CD14-positive monocyte (primary cell): ENCODE results near the gene LTA4H. TPM values are rescaled to one million over a fixed set of nuclear protein-coding genes. Genes with fewer than 3 reads are reported as not detected.

Source experiments
- DNase-seq, 3 donors: peaks; one replicate each; pipeline ENCODE4 v3.0.0-alpha.2; 2011 to 2022
- H2AFZ ChIP-seq: 2 replicates; pipeline ENCODE4 v1.6.0; 2012; ENCODE audit warnings: mild to moderate bottlenecking, low read depth, low read length, inconsistent platforms; ENCODE audit not compliant: insufficient read depth, poor library complexity, severe bottlenecking
- H3K27ac ChIP-seq, 2 donors: 1 replicate in 1 of 2; 2 replicates in 1 of 2; pipeline ENCODE4 v1.5.1; 2012 to 2013; ENCODE audit warnings: low read length in 2 of 2, control low read depth in 1 of 2, inconsistent platforms in 1 of 2, low read depth in 1 of 2, mild to moderate bottlenecking in 1 of 2
- H3K27me3 ChIP-seq, 2 donors: one replicate each; pipeline versions ENCODE4 v1.6.0 to v1.6.1; 2011 to 2013; ENCODE audit warnings: low read length in 2 of 2; ENCODE audit not compliant: control insufficient read depth in 2 of 2, insufficient read depth in 2 of 2
- H3K36me3 ChIP-seq, 2 donors: replicated peaks in 1 of 2; 1 replicate in 1 of 2; 2 replicates in 1 of 2; pipeline versions ENCODE4 v1.5.1 to v1.6.1; 2012 to 2013; ENCODE audit warnings: low read length in 2 of 2, control low read depth in 1 of 2, inconsistent platforms in 1 of 2, mild to moderate bottlenecking in 1 of 2; ENCODE audit not compliant: insufficient read depth in 2 of 2, control insufficient read depth in 1 of 2
- H3K4me1 ChIP-seq, 2 donors: 1 replicate in 1 of 2; 2 replicates in 1 of 2; pipeline versions ENCODE4 v1.5.1 to v1.6.1; 2012 to 2013; ENCODE audit warnings: low read length in 2 of 2, control low read depth in 1 of 2, inconsistent platforms in 1 of 2, mild to moderate bottlenecking in 1 of 2, moderate library complexity in 1 of 2; ENCODE audit not compliant: insufficient read depth in 2 of 2, control insufficient read depth in 1 of 2
- H3K4me2 ChIP-seq: replicated peaks from 2 replicates; pipeline ENCODE3; 2012; ENCODE audit warnings: low read length, moderate library complexity, mild to moderate bottlenecking; ENCODE audit not compliant: poor library complexity, severe bottlenecking; ENCODE audit errors: extremely low read depth
- H3K4me3 ChIP-seq, 3 experiments: fragments of 200-600 bp in 1 of 3; sonication (generic) in 1 of 3; replicated peaks in 1 of 3; 1 replicate in 2 of 3; 2 replicates in 1 of 3; pipeline ENCODE4 v1.5.1; 2011 to 2013; ENCODE audit warnings: low read length in 3 of 3, mild to moderate bottlenecking in 3 of 3, control low read depth in 2 of 3, low read depth in 2 of 3, inconsistent platforms in 1 of 3, moderate library complexity in 1 of 3
- H3K79me2 ChIP-seq: 2 replicates; pipeline ENCODE4 v1.6.0; 2012; ENCODE audit warnings: mild to moderate bottlenecking, control low read depth, inconsistent platforms, low read length, moderate library complexity; ENCODE audit not compliant: insufficient read depth
- H3K9ac ChIP-seq: 2 replicates; pipeline ENCODE4 v1.6.0; 2017; ENCODE audit warnings: low read length, mild to moderate bottlenecking; ENCODE audit not compliant: insufficient read depth, poor library complexity, severe bottlenecking
- H3K9me3 ChIP-seq, 2 donors: replicated peaks in 1 of 2; 1 replicate in 1 of 2; 2 replicates in 1 of 2; pipeline versions ENCODE4 v1.5.1 to v1.6.1; 2012 to 2013; ENCODE audit warnings: low read length in 2 of 2, control low read depth in 1 of 2; ENCODE audit not compliant: control insufficient read depth in 1 of 2, insufficient read depth in 1 of 2
- H4K20me1 ChIP-seq: 2 replicates; pipeline ENCODE4 v1.6.0; 2012; ENCODE audit warnings: mild to moderate bottlenecking, low read length, control low read depth, moderate library complexity; ENCODE audit not compliant: insufficient read depth
- H3K27ac Mint-ChIP-seq, 7 donors: one replicate each; pipeline ENCODE4 v1.8.0; 2020; ENCODE audit warnings: mild to moderate bottlenecking in 7 of 7, mixed read lengths in 7 of 7, moderate library complexity in 6 of 7, inconsistent platforms in 2 of 7
- H3K27me3 Mint-ChIP-seq, 3 donors: one replicate each; pipeline ENCODE4 v1.8.0; 2021 to 2022; ENCODE audit warnings: low read depth in 3 of 3, mild to moderate bottlenecking in 3 of 3, mixed read lengths in 3 of 3, moderate library complexity in 3 of 3, inconsistent platforms in 1 of 3
- H3K36me3 Mint-ChIP-seq, 2 donors: one replicate each; pipeline ENCODE4 v1.8.0; 2020; ENCODE audit warnings: mixed read lengths in 2 of 2, inconsistent platforms in 1 of 2, mild to moderate bottlenecking in 1 of 2
- H3K4me1 Mint-ChIP-seq: one replicate; pipeline ENCODE4 v1.8.0; 2020; ENCODE audit warnings: mild to moderate bottlenecking, mixed read lengths
- H3K4me3 Mint-ChIP-seq, 2 donors: one replicate each; pipeline ENCODE4 v1.8.0; 2020; ENCODE audit warnings: mild to moderate bottlenecking in 2 of 2, mixed read lengths in 2 of 2, moderate library complexity in 1 of 2
- H3K9me3 Mint-ChIP-seq, 7 donors: one replicate each; pipeline ENCODE4 v1.8.0; 2020 to 2022; ENCODE audit warnings: mixed read lengths in 7 of 7, mild to moderate bottlenecking in 6 of 7, moderate library complexity in 6 of 7, inconsistent platforms in 2 of 7
- WGBS: methylation state at CpG from one replicate; pipeline ENCODE4 v1.1.5; 2013; ENCODE audit warnings: missing lambda C conversion rate; ENCODE audit not compliant: insufficient coverage; 5-methylcytosine and 5-hydroxymethylcytosine counted together
- intact Hi-C, 2 donors: fragments of 100-400 bp; cut with micrococcal nuclease; formaldehyde crosslinking; loops; one replicate each; pipeline versions ENCODE4 v1.15.0 to v1.15.1; 2023
- polyA plus RNA-seq, 3 donors: library from polyadenylated mRNA; depleted of rRNA in 1 of 3; unstranded in 2 of 3; stranded (reverse) in 1 of 3; fragments of 300-500 nt in 2 of 3; fragments of >200 nt in 1 of 3; fragmentation: Illumina TruSeq in 2 of 3; gene quantifications; 1 replicate in 2 of 3; 2 replicates in 1 of 3; pipeline ENCODE4 v1.2.3, GENCODE V29; 2012 to 2021
- TF ChIP-seq, protein P1 (sequence below): fragments of 200-600 bp; IDR thresholded peaks from one replicate; pipeline ENCODE4 v1.8.0; 2022; ENCODE audit warnings: antibody characterized with exemption, mild to moderate bottlenecking

LTA4H gene
- polyA plus RNA-seq, 3 donors = 278 to 963 (median 647) TPM

DNA sequence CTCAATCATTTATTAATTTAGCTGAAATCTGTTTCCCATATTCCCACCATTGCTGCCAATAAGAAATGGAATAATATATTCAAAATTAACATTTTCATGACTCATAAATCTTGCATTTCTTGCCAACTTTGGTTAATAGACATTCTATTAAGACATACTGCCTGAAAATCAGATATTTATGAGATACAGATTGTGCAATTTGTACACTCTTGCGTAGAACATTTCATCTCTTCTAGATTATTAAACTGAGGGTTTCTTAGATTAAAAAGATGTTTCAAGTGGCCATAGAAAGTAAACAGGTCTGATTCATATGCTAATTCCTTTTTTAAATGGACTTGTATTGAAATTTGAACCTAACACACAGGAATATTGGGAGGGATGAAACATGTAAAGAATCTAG lies 9.1 kb downstream of the LTA4H start:
- Mint-ChIP-seq H3K36me3 (peaks cover 61 to 80% of the 10 kb centered on the region in 2 donors), H3K27ac (no peak overlapping the region), H3K4me3 (no peak overlapping the region), H3K9me3 (peaks cover 0 to 3% (median 0%) of the 10 kb centered on the region in 7 donors), H3K4me1 (peaks cover 48% of the 10 kb centered on the region), H3K27me3 (no peaks in the 10 kb centered on the region)
- intact Hi-C loops = no loop called here
- TF ChIP-seq, protein P1, sequence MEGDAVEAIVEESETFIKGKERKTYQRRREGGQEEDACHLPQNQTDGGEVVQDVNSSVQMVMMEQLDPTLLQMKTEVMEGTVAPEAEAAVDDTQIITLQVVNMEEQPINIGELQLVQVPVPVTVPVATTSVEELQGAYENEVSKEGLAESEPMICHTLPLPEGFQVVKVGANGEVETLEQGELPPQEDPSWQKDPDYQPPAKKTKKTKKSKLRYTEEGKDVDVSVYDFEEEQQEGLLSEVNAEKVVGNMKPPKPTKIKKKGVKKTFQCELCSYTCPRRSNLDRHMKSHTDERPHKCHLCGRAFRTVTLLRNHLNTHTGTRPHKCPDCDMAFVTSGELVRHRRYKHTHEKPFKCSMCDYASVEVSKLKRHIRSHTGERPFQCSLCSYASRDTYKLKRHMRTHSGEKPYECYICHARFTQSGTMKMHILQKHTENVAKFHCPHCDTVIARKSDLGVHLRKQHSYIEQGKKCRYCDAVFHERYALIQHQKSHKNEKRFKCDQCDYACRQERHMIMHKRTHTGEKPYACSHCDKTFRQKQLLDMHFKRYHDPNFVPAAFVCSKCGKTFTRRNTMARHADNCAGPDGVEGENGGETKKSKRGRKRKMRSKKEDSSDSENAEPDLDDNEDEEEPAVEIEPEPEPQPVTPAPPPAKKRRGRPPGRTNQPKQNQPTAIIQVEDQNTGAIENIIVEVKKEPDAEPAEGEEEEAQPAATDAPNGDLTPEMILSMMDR = no peak
- Histone ChIP-seq H3K4me1 (peaks cover 50% of the 10 kb centered on the region in 2 donors), H3K27me3 (no peaks in the 10 kb centered on the region), H4K20me1 (peaks cover 55% of the 10 kb centered on the region), H3K9ac (no peak overlapping the region), H3K36me3 (peaks cover 67 to 73% of the 10 kb centered on the region in 2 donors), H3K79me2 (peaks cover 93% of the 10 kb centered on the region), H3K4me3 (no peak overlapping the region), H3K27ac (no peak overlapping the region), H3K9me3 (no peaks in the 10 kb centered on the region), H3K4me2 (no peak overlapping the region), H2AFZ (no peak overlapping the region)
- no peak for DNase-seq
- no CpG with 5 or more reads among the region's 1 CpG for WGBS

DNA sequence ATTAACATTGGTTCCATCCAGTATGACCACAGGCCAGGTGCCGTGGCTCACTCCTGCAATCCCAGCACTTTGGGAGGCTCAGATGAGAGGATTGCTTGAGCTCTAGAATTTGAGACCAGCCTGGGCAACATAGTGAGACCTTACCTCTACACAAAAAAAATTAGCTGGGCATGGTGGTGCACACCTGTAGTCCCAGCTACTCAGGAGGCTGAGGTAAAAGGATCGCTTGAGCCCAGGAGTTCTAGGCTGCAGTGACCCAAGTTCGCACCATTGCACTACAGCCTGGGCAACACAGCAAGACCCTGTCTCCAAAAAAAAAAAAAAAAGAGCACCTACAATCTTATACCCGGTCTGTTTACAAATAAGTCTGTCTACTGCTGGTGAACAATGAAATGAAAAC lies 9.9 kb downstream of the LTA4H start:
- Histone ChIP-seq H3K9ac (no peak overlapping the region), H4K20me1 (peaks cover 47% of the 10 kb centered on the region), H3K27ac (no peak overlapping the region), H3K4me3 (no peak overlapping the region), H3K27me3 (no peaks in the 10 kb centered on the region), H3K9me3 (no peaks in the 10 kb centered on the region), H3K4me2 (no peak overlapping the region), H2AFZ (no peak overlapping the region), H3K79me2 (peaks cover 85% of the 10 kb centered on the region), H3K4me1 (peaks cover 50 to 53% of the 10 kb centered on the region in 2 donors), H3K36me3 (peaks cover 68 to 78% of the 10 kb centered on the region in 2 donors)
- Mint-ChIP-seq H3K4me3 (no peak overlapping the region), H3K9me3 (peaks cover 0 to 3% (median 0%) of the 10 kb centered on the region in 7 donors), H3K36me3 (peaks cover 64 to 82% of the 10 kb centered on the region in 2 donors), H3K27me3 (no peaks in the 10 kb centered on the region), H3K27ac (peak overlapping the region in 1 of 7 donors; percentile 43), H3K4me1 (peaks cover 49% of the 10 kb centered on the region)
- TF ChIP-seq, protein P1 = no peak
- no peak for DNase-seq
- WGBS = 100% methylated on average over 1 of the region's 4 CpGs
- intact Hi-C loops = no loop called here
